IPS DF 4.7 (cell line): Measurements from ENCODE around the gene GJA3.

Source experiments
- DNase-seq: peaks from one replicate; pipeline ENCODE4 v3.0.0-alpha.2; 2013; ENCODE audit warnings: low spot score; ENCODE audit errors: extremely low read depth

The GJA3 gene

DNA sequence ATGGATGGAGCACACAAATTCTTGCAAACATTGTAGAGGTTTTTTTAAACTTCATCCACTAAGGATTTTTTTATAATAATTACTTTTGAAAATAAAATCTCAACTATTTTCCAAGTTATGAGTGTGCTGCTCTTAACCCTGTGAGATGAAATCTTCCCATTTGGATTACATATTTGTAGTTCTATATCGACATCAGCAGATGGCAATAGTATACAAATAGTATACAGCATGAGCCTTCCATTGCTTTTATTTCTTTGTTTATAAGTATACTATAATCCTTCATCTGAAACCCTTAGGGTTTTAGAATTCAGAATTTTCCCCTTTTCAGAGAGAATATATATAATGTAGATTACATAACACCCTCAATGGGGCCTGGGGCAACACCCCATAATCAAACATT is 70.5 kb downstream of the GJA3 start:
- DNase-seq, result no peak
